ENCODE results near the gene SHKBP1. TPM values are rescaled to one million over a fixed set of nuclear protein-coding genes. Genes with fewer than 3 reads are reported as not detected.

The SHKBP1 gene
- total and polyA plus RNA-seq, 2 donors from 2014 or later, result 69.6 to 91.3 TPM

DNA sequence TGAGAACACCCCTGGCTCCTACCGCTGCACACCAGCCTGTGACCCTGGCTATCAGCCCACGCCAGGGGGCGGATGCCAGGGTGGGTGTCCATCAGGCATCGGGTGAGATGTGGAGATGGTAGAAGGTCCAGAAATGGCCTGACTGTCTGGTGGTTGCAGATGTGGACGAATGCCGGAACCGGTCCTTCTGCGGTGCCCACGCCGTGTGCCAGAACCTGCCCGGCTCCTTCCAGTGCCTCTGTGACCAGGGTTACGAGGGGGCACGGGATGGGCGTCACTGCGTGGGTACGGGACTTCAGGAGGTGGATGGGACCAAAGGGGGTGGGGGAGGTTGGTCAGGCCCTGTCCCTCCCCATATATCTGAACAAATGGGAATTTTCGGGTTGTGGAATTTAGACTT lies 40.3 kb downstream of the SHKBP1 start:
- no peak for FAIRE-seq
- intact Hi-C loops (cut with DNase I), result no loop called here

DNA sequence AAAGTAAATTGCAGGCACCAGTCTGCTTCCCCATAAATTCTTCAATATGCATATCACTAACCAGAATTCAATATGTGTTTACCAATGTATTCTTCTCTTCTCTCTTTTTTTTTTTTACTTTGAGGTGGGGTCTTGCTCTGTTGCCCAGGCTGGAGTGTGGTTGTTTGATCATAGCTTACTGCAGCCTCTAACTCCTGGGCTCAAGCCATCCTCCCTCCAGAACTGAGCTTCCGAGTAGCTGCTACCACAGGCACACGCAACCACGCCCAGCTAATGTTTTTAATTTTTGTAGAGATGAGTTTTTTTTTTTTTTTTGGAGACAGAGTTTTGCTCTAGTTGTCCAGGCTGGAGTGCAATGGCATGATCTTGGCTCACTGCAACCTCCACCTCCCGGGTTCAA lies 41.3 kb downstream of the SHKBP1 start:
- no peaks in the 10 kb centered on the region for H3K27me3 ChIP-seq (ENCODE audit: control insufficient read depth, insufficient read depth, low read length)
- H3K27ac ChIP-seq (ENCODE audit: low read depth in 2 of 2, low read length in 2 of 2), result no peak overlapping the region
- intact Hi-C loops (cut with DNase I), result no loop called here
- no peak overlapping the region for H3K4me3 ChIP-seq (ENCODE audit: low read length in 3 of 3)
- H3K9ac ChIP-seq (ENCODE audit: low read length in 3 of 3), result no peak overlapping the region
- DNase-seq, result no peak
- TF ChIP-seq, protein P1, sequence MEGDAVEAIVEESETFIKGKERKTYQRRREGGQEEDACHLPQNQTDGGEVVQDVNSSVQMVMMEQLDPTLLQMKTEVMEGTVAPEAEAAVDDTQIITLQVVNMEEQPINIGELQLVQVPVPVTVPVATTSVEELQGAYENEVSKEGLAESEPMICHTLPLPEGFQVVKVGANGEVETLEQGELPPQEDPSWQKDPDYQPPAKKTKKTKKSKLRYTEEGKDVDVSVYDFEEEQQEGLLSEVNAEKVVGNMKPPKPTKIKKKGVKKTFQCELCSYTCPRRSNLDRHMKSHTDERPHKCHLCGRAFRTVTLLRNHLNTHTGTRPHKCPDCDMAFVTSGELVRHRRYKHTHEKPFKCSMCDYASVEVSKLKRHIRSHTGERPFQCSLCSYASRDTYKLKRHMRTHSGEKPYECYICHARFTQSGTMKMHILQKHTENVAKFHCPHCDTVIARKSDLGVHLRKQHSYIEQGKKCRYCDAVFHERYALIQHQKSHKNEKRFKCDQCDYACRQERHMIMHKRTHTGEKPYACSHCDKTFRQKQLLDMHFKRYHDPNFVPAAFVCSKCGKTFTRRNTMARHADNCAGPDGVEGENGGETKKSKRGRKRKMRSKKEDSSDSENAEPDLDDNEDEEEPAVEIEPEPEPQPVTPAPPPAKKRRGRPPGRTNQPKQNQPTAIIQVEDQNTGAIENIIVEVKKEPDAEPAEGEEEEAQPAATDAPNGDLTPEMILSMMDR (IDR thresholded peaks at IDR 0.05; ENCODE audit: borderline replicate concordance, extremely low read depth, insufficient read depth), result no peak
- H3K9me3 ChIP-seq (ENCODE audit: control insufficient read depth in 2 of 3, insufficient read depth in 1 of 3, low read length in 3 of 3), result no peaks in the 10 kb centered on the region
- peaks cover 0 to 3% (median 0%) of the 10 kb centered on the region in 3 donors for H3K4me1 ChIP-seq (ENCODE audit: control insufficient read depth in 2 of 3, insufficient read depth in 2 of 3, low read depth in 1 of 3, low read length in 3 of 3)
- H3K36me3 ChIP-seq (ENCODE audit: control insufficient read depth in 2 of 3, insufficient read depth in 3 of 3, low read length in 3 of 3), result peaks cover 0 to 2% (median 0%) of the 10 kb centered on the region in 3 donors
- no peak for FAIRE-seq

More for the DNA sequence above, 40.3 kb downstream of the SHKBP1 start:
- Histone ChIP-seq H3K9ac (ENCODE audit: low read length in 3 of 3) (no peak overlapping the region), H3K4me3 (ENCODE audit: low read length in 3 of 3) (no peak overlapping the region), H3K36me3 (ENCODE audit: control insufficient read depth in 2 of 3, insufficient read depth in 3 of 3, low read length in 3 of 3) (peaks cover 0 to 5% (median 0%) of the 10 kb centered on the region in 3 donors), H3K27me3 (ENCODE audit: control insufficient read depth, insufficient read depth, low read length) (no peaks in the 10 kb centered on the region), H3K4me1 (ENCODE audit: control insufficient read depth in 2 of 3, insufficient read depth in 2 of 3, low read depth in 1 of 3, low read length in 3 of 3) (peaks cover 0 to 3% (median 0%) of the 10 kb centered on the region in 3 donors), H3K27ac (ENCODE audit: low read depth in 2 of 2, low read length in 2 of 2) (no peak overlapping the region), H3K9me3 (ENCODE audit: control insufficient read depth in 2 of 3, insufficient read depth in 1 of 3, low read length in 3 of 3) (no peaks in the 10 kb centered on the region)
- DNase-seq, result peak in 1 of 5 donors; percentile 33
- TF ChIP-seq, protein P1 (IDR thresholded peaks at IDR 0.05; ENCODE audit: borderline replicate concordance, extremely low read depth, insufficient read depth), result no peak

DNA sequence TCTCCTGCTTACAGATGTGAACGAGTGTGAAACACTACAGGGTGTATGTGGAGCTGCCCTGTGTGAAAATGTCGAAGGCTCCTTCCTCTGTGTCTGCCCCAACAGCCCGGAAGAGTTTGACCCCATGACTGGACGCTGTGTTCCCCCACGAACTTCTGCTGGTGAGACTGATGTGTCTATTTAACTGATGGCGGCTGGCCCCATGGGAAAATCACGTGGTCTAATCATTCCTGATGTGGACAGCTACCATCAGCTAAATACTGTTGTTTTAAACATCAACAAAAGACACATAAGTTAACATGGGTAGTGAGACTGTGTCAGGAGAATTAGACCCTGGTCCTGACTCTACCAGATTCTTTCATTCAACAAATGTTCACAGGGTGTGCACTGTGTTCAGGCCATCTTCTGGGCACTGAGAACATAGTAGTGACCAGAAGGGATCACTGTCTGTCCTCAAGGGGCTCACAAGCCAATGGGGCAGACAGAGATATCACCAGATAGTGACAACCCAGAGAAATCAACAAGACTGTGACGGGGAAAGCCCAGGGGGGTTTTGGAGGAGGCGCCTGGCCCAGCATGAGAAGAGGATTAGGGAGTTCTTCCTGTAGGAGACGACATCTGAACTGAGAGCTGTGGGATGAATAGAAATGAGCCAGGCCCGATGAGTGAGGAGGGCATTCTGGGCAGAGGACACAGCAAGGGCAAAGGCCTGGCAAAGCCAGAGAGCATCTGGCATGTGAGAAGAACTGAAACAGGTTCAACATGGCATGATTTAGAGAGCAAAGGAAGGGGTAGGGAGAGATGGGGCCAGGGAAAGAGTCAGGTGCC lies 42.9 kb downstream of the SHKBP1 start:
- Histone ChIP-seq H3K9me3 (ENCODE audit: control insufficient read depth in 2 of 3, insufficient read depth in 1 of 3, low read length in 3 of 3) (no peaks in the 10 kb centered on the region), H3K4me3 (ENCODE audit: low read length in 3 of 3) (no peak overlapping the region), H3K36me3 (ENCODE audit: control insufficient read depth in 2 of 3, insufficient read depth in 3 of 3, low read length in 3 of 3) (peaks cover 0 to 2% (median 0%) of the 10 kb centered on the region in 3 donors), H3K27me3 (ENCODE audit: control insufficient read depth, insufficient read depth, low read length) (no peaks in the 10 kb centered on the region), H3K27ac (ENCODE audit: low read depth in 2 of 2, low read length in 2 of 2) (no peak overlapping the region), H3K4me1 (ENCODE audit: control insufficient read depth in 2 of 3, insufficient read depth in 2 of 3, low read depth in 1 of 3, low read length in 3 of 3) (no peaks in the 10 kb centered on the region), H3K9ac (ENCODE audit: low read length in 3 of 3) (no peak overlapping the region)
- intact Hi-C loops (cut with DNase I), result no loop called here
- no peak for DNase-seq
- no peak for FAIRE-seq
- TF ChIP-seq, protein P1 (IDR thresholded peaks at IDR 0.05; ENCODE audit: borderline replicate concordance, extremely low read depth, insufficient read depth), result no peak

Measured in kidney (tissue), 14 donors.